GM18520 (cell line): ENCODE measurements around the gene PAX8.

Experiments used
- ATAC-seq: cut with Tn5 transposase; IDR thresholded peaks from one replicate; pipeline ENCODE4 v1.9.1; 2021; ENCODE audit not compliant: unreplicated experiment

Gene PAX8

DNA sequence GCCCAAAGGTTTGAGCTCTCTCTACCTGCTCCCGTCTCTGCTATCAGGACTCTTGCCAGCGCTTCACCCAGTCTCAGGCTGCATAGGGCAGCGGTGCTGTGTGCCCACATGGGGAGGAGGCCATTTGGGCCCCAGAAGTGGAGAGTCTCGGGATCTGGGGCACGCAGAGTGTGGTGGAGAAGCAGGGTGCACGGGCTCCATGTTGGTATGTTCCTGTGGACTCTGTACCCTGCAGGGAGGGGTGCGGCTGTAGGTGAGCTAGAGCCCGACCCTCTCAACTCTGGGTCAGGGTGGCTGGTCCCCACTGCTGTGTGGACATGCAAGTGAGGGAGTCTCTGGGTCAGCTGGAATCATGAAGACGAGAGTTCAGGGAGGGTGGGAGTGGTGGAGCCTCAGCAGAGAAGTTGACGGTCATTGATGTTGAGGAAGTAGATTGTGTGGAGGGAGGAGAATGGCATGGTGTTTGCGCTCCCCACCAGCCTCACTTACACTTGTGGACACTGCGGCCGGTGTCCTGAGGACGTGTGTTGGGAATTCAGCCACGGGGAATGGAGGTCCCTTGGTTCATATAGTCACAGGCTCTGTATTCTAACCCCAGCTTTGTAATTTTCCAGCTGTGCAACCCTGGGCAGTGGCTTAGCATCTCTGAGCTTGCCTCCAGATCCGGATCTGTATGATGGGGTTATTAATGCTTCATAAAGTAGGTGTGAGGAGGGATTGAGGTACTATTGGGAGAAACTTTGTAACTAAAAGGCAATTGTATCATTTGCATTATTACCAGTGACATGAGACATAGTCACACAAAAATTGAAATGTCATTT is 105.8 kb downstream of the PAX8 start:
- no peak for ATAC-seq

DNA sequence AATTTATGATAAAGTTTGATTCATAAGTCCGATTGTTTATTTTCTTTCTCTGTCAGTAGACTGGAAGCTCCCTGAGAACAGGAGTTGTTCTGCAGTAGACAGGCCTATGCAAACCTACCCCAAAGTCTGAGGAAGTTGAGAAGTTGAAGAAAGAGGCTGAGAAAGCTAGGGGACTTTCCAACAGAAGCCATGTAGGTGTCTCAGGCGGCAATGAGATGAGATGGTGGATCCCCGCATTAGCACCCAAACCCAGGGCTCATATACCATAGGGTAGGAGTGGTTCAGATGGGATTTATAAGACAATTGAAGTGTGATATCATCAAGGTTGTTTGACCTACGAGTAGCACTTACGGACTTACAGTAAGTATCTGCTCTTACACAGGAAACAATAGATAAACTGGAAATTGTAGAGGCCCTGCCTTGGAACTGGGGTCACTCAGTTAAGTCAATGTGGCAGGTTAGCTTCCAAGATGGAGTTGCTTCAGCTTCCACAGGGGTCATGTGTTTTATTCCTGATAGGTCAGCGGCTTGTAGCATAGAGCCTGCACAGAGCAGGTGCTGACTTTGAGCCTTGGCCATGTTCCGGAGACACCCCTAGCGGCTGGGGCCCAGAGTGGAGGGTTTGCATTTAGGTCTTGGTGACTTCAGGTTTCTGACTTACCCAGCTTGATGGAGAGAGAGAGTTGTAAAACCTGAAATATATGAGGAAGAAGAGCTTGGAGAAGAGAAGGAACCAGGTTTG is 107.2 kb downstream of the PAX8 start:
- ATAC-seq = no peak

DNA sequence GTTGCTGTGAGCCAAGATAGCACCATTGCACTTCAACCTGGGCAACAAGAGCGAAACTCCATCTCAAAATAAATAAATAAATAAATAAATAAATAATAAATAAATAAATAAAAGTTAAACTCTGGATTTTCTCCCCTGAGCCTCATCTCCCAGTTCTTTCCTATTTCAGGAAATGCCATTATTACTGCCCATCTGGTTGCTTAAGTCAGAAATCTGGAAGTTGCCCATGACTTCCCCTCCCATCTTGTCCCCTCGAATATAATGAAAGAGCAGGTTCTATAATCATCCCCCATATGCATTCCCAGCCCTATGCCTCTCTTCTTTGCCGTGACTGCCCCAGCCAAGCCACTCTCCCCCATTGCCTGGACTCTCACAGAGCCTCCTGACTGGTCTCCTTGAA is 109.1 kb downstream of the PAX8 start:
- ATAC-seq = no peak

DNA sequence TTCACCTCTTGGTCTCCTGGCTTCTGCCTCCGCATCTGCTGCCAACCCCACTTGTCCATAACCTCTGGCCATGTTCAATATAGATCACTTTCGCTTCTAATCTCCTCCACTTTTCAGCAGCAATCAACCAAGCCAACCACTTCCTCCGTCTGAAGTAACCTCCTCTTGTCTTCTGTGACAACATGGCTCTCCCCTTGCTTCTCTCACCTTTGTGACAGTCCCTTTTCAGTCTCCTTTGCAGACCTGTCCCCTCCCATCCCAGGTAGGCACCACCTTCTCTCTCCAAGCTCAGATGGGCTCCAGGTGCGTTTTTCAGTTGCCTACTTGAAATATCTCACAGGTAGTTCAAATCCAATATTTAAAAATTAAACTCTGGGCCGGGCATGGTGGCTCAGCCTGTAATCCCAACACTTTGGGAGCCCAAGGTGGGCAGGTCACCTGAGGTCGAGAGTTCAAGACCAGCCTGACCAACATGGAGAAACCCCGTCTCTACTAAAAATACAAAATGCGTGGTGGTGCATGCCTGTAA is 109.7 kb downstream of the PAX8 start:
- no peak for ATAC-seq

DNA sequence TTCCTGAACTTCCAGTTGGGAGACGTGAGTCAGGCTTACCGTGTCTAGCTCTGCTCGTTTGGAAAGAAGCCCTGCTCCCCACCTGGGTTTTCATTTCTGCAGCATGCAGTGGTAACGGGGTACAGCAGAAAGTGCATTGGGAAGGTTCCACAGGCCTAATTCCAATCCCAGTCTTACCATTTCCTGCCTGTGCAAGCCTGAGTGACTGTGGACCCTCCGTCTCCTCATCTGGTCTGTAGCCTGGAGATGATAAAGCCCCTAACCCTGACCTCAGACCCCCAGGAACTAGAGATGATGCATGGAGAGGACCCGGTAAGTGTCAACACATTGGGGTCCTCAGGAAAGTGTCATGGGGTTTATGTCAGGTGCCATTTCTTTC is 110.8 kb downstream of the PAX8 start:
- ATAC-seq = no peak

DNA sequence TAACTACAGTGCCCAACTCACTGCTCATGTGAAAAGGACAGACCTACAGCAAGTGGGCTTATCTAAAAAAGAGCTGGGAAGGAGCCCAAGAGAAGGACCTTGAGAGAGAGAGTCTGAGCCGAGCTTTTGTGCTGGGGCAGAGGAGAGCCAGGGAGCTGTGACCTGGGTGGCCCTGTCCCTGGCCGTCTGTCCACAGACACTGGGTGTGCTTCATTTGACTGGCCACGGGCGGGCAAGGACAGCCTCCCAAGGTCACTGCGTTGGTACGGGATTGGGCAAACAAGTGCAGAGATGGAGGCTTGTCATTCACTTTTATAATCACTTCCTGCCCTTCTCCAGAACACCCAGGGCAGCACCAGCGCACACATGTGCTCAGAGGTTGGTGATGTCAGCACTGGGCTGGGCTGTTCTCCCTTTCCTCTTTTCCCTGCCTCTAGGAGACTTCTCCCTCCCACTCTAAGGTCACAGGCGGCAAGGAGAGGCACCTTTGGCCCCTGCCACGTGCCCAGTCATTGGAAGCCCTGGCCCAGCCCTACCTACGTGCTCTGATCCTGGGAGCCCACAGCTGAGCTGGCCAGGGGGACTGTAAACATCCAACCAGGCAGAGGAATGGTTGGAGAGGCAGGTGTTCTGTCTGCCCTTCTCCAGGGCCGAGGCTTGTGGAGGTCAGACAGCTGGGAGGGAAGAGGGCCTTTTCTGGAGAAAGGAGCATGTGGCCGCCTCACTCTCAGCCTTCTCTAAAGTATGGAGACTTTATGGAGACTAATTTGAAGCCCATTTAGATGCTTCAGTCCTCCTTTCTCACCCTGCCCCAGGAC is 111.4 kb downstream of the PAX8 start:
- no peak for ATAC-seq

DNA sequence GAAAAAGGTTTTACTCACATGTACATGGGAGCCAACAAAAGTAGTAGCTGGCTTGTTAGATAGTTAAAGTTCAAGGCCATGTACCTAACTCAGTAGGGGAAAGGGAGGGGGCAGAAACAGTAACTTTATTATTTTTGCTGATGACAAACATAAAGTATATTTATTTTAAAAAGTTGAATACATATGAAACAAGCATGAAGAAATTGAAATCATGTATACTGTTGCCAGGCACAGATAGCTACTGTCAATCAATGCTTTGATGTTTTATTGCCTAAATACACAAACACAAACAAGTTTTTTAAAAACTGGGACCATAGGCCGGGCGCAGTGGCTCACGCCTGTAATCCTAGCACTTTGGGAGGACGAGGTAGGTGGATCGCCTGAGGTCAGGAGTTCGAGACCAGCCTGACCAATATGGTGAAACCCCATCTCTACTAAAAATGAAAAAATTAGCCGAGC is 112.5 kb downstream of the PAX8 start:
- ATAC-seq = no peak
